ENCODE results near the gene ARPC1A.

- TF ChIP-seq TAF1 (IDR thresholded peaks at IDR 0.05; ENCODE audit: borderline replicate concordance, low read depth, low read length) (no peak), POLR2AphosphoS5 (IDR thresholded peaks at IDR 0.05; ENCODE audit: low read depth, low read length) (no peak)
Observed at GRCh38 chr7:99352247-99352646, 26.5 kb downstream of the ARPC1A start.

Data from GM12892 (cell line).